NT2/D1 (cell line): ENCODE measurements around the gene CARD19.
"Not testable (repeated sequence)": the region's sequence is repeated elsewhere in the genome, so short reads cannot be mapped to it uniquely, and the experiment has no call there.

Source experiments
- DNase-seq: peaks from one replicate; pipeline ENCODE4 v3.0.0-alpha.2; 2011; ENCODE audit warnings: low read depth, low spot score
- H3K27me3 ChIP-seq: 2 replicates; pipeline ENCODE4 v1.6.0; 2011; ENCODE audit warnings: mild to moderate bottlenecking; ENCODE audit not compliant: insufficient read length, insufficient read depth
- H3K36me3 ChIP-seq: 2 replicates; pipeline ENCODE4 v1.6.1; 2011; ENCODE audit warnings: mild to moderate bottlenecking, low read length, mixed read lengths; ENCODE audit not compliant: insufficient read depth, insufficient read length
- H3K4me1 ChIP-seq: 2 replicates; pipeline ENCODE4 v1.5.1; 2011; ENCODE audit not compliant: insufficient read depth, insufficient read length
- H3K4me3 ChIP-seq: 2 replicates; pipeline ENCODE4 v1.5.1; 2011; ENCODE audit warnings: low read depth; ENCODE audit not compliant: insufficient read length
- H3K9ac ChIP-seq: 2 replicates; pipeline ENCODE4 v1.6.0; 2011; ENCODE audit warnings: low read depth; ENCODE audit not compliant: insufficient read length
- H3K9me3 ChIP-seq: 2 replicates; pipeline ENCODE4 v1.5.1; 2011; ENCODE audit warnings: mild to moderate bottlenecking, low read length; ENCODE audit not compliant: insufficient read depth
- SUZ12 ChIP-seq: IDR thresholded peaks from 2 replicates; pipeline ENCODE4 v1.6.1; 2011; ENCODE audit not compliant: insufficient read length, insufficient read depth; ENCODE audit errors: extremely low read depth
- YY1 ChIP-seq: IDR thresholded peaks from 2 replicates; pipeline ENCODE4 v1.6.1; 2011; ENCODE audit not compliant: insufficient read length, insufficient read depth
- ZNF274 ChIP-seq: IDR thresholded peaks from 2 replicates; pipeline ENCODE4 v1.6.1; 2011; ENCODE audit warnings: mild to moderate bottlenecking, low read depth, low read length

The CARD19 gene

DNA sequence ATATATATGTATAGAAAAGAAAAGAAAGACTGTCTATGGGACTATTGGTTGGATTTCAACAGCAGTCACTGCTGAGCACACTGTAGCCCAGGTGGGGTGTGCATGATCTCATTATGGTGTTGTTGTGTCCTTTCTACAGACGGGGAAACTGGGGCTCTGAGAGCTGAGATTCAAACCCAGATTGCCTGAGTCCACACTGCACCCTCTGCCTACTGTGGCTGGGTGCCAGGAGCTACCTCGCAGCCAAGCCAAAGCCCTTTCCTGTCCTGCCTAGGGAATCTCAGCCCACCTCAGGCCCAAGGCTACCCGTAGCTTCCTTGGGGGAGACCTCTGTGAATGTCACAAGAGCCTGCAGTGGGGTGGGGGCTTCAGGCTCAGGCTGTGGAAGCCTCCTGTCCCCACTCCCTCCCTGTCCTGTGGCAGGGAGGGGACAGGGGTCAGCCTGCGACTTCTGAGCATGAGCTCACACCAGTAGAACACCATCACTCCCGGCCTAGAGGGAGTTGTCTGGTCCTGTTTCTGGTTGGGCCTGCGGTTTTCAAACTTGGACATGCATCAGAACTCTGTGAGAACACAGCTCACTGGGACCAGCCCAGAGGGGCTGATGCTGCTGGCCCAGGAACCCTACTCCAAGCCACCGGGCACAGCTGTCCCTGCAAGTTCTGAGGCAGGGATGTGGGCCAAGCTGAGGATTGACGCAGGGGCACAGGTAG lies 45.9 kb downstream of the CARD19 start:
- peaks cover 12% of the 10 kb centered on the region for H3K4me1 ChIP-seq
- H3K36me3 ChIP-seq = no peaks in the 10 kb centered on the region
- H3K27me3 ChIP-seq = no peaks in the 10 kb centered on the region
- H3K9ac ChIP-seq = no peak overlapping the region
- no peak for DNase-seq
- H3K9me3 ChIP-seq = no peaks in the 10 kb centered on the region
- no peak overlapping the region for H3K4me3 ChIP-seq
- TF ChIP-seq YY1 (no peak), ZNF274 (no peak), SUZ12 (no peak)

GRCh38 chr9:93143830-93144530 lies 48.0 kb downstream of the CARD19 start:
- peaks cover 12% of the 10 kb centered on the region for H3K4me1 ChIP-seq
- H3K4me3 ChIP-seq = no peak overlapping the region
- TF ChIP-seq ZNF274 (no peak), SUZ12 (no peak), YY1 (no peak)
- H3K36me3 ChIP-seq = no peaks in the 10 kb centered on the region
- peaks cover 5% of the 10 kb centered on the region; the same call in 1 of the 2 replicates for H3K9me3 ChIP-seq
- no peaks in the 10 kb centered on the region for H3K27me3 ChIP-seq
- DNase-seq = no peak
- H3K9ac ChIP-seq = no peak overlapping the region

DNA sequence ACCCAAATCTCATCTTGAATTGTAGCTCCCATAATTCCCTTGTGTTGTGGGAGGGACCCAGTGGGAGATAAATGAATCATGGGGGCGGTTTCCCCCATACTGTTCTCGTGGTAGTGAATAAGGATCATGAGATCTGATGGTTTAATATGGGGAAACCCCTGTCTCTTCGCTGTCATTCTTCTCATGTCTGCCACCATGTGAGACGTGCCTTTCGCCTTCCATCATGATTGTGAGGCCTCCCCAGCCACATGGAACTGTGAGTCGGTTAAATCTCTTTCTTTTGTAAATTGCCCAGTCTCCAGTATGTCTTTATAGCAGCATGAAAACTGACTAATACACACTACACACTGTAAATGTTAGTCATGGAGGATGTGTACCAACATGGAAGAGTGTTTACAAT lies 50.7 kb downstream of the CARD19 start:
- not testable (repeated sequence) for DNase-seq, H3K36me3 ChIP-seq, H3K9ac ChIP-seq, H3K9me3 ChIP-seq, H3K27me3 ChIP-seq, H3K4me3 ChIP-seq
- peaks cover 15% of the 10 kb centered on the region for H3K4me1 ChIP-seq

DNA sequence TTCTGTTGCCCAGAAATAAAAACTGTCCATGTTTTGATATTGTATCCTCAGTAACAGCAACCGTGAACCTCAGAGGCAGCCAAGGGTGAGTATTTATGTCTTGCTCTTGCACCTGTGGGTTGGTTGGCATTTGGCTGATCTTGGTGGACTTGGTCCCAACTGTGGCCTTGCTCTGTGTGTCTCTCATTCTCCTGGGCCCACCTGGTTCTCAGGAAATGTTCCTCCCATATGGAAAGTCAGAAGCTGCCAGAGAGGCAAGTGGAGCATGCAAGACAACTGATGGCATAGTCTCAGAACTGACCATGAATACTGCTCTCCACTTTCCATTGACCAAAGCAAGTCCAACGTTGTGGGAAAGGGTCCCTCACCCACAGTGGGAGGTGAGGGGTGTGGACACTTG lies 51.6 kb downstream of the CARD19 start:
- H3K4me1 ChIP-seq = peaks cover 10% of the 10 kb centered on the region
- H3K4me3 ChIP-seq = no peak overlapping the region
- H3K9me3 ChIP-seq = peaks cover 6% of the 10 kb centered on the region; the same call in 1 of the 2 replicates
- no peaks in the 10 kb centered on the region for H3K36me3 ChIP-seq
- no peak for TF ChIP-seq YY1
- no peak for TF ChIP-seq SUZ12
- no peak for TF ChIP-seq ZNF274
- DNase-seq = no peak
- H3K27me3 ChIP-seq = no peaks in the 10 kb centered on the region
- no peak overlapping the region for H3K9ac ChIP-seq

DNA sequence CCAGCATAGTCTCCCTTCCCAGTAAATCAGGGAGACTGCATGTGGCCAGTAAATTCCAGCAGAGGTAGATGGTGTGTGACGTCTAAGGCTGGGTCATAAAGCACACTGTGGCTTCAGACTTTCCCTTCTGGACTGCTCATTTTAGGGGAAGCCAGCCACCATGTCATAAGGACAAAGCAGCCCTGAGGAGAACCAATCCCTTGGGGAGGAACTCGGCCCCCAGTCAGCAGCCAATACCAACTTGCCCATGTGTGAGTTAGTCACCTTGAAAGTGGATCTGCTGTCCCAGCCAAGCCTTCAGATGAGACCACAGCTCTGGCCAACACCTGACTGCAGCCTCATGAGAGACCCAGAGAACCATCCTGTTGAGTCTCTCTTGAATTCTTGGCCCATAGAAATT lies 52.7 kb downstream of the CARD19 start:
- Histone ChIP-seq H3K4me3 (no peak overlapping the region), H3K9ac (no peak overlapping the region)
- no peak for TF ChIP-seq SUZ12
- no peak for TF ChIP-seq YY1
- no peak for TF ChIP-seq ZNF274

DNA sequence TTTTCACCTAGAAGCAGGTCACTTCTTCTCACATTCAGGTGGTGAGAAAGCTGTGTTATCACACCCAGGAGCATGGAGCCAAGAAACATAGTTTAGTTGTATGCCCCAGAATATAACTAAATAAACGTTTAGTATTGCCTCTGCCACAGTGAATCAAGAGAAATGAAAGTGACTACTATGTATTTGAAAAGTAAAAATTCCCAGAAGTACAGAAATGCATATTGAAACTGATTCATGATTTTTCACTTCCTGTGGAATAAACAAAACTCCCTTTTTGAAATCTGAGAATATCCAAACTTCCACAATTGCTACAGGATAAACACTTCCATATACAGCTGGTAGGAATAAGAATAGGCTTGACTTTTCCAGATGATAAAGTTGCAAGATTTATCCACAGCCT lies 53.3 kb downstream of the CARD19 start:
- Histone ChIP-seq H3K4me1 (peaks cover 3% of the 10 kb centered on the region), H3K9me3 (peaks cover 6% of the 10 kb centered on the region; the same call in 1 of the 2 replicates), H3K36me3 (no peaks in the 10 kb centered on the region), H3K9ac (no peak overlapping the region), H3K27me3 (no peaks in the 10 kb centered on the region), H3K4me3 (no peak overlapping the region)
- no peak for TF ChIP-seq YY1
- TF ChIP-seq ZNF274 = no peak
- no peak for TF ChIP-seq SUZ12
- no peak for DNase-seq

More for the DNA sequence above, 52.7 kb downstream of the CARD19 start:
- H3K36me3 ChIP-seq = no peaks in the 10 kb centered on the region
- peaks cover 6% of the 10 kb centered on the region; the same call in 1 of the 2 replicates for H3K9me3 ChIP-seq
- DNase-seq = no peak
- H3K27me3 ChIP-seq = no peaks in the 10 kb centered on the region
- peaks cover 10% of the 10 kb centered on the region for H3K4me1 ChIP-seq

DNA sequence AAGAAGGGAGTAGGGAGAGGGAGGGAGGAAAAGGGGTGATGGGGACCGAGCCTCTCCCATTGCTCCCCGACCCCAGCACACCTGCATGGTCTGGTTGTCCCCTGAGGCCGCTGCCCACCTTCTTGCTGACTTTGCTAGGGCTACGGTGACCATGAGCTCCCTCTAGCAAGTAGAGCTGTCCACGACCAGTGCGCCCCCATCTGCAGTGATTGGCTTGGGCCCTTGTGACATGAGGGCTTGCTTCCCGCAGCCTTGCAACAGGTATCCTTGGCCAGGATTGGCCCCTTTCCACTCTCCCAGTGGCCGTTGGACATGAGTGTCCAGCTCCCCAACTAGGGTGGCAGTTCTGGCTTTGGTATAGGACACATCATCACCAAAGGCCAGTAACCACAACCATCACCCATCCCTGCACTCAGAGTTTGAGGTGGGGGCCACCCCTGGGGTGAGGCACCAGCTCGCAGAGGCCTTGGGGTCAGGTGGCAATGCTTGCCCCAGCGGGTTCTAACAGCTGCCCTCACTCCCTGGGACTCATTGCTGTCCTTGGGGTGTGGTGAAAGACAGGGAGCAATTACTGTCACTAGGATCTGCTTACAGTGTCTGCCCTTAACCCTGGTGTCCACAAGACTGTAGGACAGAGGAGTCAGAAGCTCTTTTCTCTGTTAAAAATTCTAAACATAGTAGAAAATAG lies 55.2 kb downstream of the CARD19 start:
- no peak for DNase-seq
- Histone ChIP-seq H3K27me3 (no peaks in the 10 kb centered on the region), H3K4me3 (no peak overlapping the region), H3K9ac (no peak overlapping the region), H3K9me3 (peaks cover 6% of the 10 kb centered on the region; the same call in 1 of the 2 replicates), H3K4me1 (peaks cover 8% of the 10 kb centered on the region), H3K36me3 (no peaks in the 10 kb centered on the region)
- TF ChIP-seq YY1 (no peak), ZNF274 (no peak), SUZ12 (no peak)
